ENCODE results near the gene HS3ST5. TPM values are rescaled to one million over a fixed set of nuclear protein-coding genes. Genes with fewer than 3 reads are reported as not detected.
"Not testable (repeated sequence)": the region's sequence is repeated elsewhere in the genome, so short reads cannot be mapped to it uniquely, and the experiment has no call there.

The HS3ST5 gene
- total RNA-seq, 1 experiment from 2014 or later = not detected

DNA sequence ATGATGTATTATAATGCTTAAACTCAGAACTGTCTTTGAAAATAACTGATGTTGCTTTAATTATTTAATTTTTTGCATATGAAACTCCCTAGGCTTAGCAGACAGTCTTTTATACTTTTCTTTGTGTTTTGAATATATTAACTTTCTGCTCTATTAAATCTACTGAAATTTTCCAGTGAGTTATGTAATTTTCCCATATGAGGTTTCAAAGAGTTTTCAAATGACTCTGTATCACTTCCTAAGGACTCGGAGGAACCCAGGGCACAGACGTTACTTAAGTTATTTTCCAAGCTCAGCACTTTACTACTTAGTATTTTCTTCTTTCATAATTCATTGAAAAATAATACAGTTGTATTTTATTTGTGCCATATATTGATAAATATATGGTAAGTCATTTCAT, 122.6 kb downstream of the HS3ST5 start:
- DNase-seq (ENCODE audit: low read depth, low spot score) (no peak), ATAC-seq (no peak)
- Histone ChIP-seq H3K9me2 (ENCODE audit: insufficient read depth) (no peaks in the 10 kb centered on the region), H4K20me1 (ENCODE audit: insufficient read depth) (no peaks in the 10 kb centered on the region), H3K36me3 (ENCODE audit: control insufficient read depth in 1 of 2, insufficient read depth in 2 of 2, low read length in 2 of 2) (no peaks in the 10 kb centered on the region), H2AFZ (ENCODE audit: low read depth, low read length, poor library complexity, severe bottlenecking) (no peak overlapping the region), H3K27me3 (ENCODE audit: insufficient read depth, low read length) (peaks cover 36% of the 10 kb centered on the region), H3K9ac (ENCODE audit: low read length) (no peak overlapping the region), H3K4me2 (ENCODE audit: low read length) (no peak overlapping the region), H3K27ac (ENCODE audit: low read depth, low read length) (no peak overlapping the region), H3K4me1 (ENCODE audit: control insufficient read depth in 1 of 2, insufficient read depth in 2 of 2, low read length in 2 of 2) (no peaks in the 10 kb centered on the region), H3K79me2 (ENCODE audit: insufficient read depth, low read length) (no peaks in the 10 kb centered on the region), H3K4me3 (replicated peaks in 1 of 2; ENCODE audit: low read depth in 1 of 2, low read length in 2 of 2) (no peak overlapping the region), H3K9me3 (ENCODE audit: control insufficient read depth in 1 of 2, insufficient read depth in 1 of 2, low read depth in 1 of 2, low read length in 2 of 2) (no peaks in the 10 kb centered on the region)
- ChIA-PET CTCF (interaction anchor here (1.1 kb wide), 1 partner anchor 112 kb away, joined by 3 read pairs; no protein-coding TSS in a partner anchor), RAD21 (ENCODE audit: low non-redundant PET in 1 of 2, low total read pairs in 2 of 2, uncharacterized antibody in 2 of 2, unreplicated experiment in 2 of 2) (no interaction called here), POLR2A (no interaction called here)
- no peak for TF ChIP-seq POLR2A (IDR thresholded peaks at IDR 0.05; ENCODE audit: borderline replicate concordance, extremely low read depth, insufficient read depth, insufficient read length)
- TF ChIP-seq, protein P1, sequence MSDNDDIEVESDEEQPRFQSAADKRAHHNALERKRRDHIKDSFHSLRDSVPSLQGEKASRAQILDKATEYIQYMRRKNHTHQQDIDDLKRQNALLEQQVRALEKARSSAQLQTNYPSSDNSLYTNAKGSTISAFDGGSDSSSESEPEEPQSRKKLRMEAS (IDR thresholded peaks at IDR 0.05) = no peak
- no peak for TF ChIP-seq ZFX (IDR thresholded peaks at IDR 0.05)
- no peak for TF ChIP-seq SIN3A (IDR thresholded peaks at IDR 0.05; ENCODE audit: low read depth)
- intact Hi-C loops (cut with micrococcal nuclease) = no loop called here
- no TSS peak for BruUV-seq (replicated peaks)

DNA sequence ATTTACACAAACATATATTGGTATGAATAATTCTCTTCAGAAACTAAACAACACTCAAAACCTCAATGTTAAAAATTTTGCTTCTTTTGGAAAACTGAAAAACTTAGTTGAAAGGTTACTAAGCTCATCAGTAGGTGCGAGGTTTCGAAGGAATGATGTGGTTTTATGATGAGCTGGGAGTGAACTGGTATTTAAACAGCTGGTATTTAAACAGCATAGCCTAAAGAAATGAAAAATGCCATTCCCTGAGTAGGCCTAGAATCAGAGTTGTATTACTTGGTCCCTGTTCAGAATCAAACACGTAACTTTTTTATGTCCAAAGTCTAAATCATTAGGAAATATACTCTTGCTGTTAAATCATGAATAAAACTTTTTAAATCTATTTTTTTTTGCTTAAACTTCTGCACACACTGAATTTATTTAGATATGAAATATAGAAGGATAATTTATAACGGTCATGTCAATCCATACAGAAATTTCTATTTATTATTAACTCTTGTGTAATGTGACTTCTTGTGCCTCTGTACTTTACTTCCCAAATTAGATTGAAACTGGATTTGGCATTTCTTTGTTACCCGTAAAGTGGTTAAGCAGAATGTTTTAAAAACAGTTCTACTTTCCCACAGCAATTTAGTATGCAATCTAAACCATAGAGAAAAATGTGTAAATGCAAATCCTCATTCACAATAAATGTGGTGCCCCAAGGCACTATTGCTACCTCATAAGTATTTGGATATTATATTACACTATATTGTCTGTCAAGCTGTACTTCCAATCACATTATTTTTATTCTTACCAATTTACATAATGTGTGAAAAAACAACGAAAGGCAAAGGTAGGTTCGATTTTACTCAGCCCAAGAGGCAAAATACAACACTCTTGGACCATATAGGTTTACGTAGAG, 124.1 kb downstream of the HS3ST5 start:
- Histone ChIP-seq H3K4me1 (ENCODE audit: control insufficient read depth in 1 of 2, insufficient read depth in 2 of 2, low read length in 2 of 2) (no peaks in the 10 kb centered on the region), H3K36me3 (ENCODE audit: control insufficient read depth in 1 of 2, insufficient read depth in 2 of 2, low read length in 2 of 2) (no peaks in the 10 kb centered on the region), H3K27ac (ENCODE audit: low read depth, low read length) (no peak overlapping the region), H4K20me1 (ENCODE audit: insufficient read depth) (no peaks in the 10 kb centered on the region), H3K79me2 (ENCODE audit: insufficient read depth, low read length) (no peaks in the 10 kb centered on the region), H3K9me3 (ENCODE audit: control insufficient read depth in 1 of 2, insufficient read depth in 1 of 2, low read depth in 1 of 2, low read length in 2 of 2) (no peaks in the 10 kb centered on the region), H3K4me3 (replicated peaks in 1 of 2; ENCODE audit: low read depth in 1 of 2, low read length in 2 of 2) (no peak overlapping the region), H3K9ac (ENCODE audit: low read length) (no peak overlapping the region), H2AFZ (ENCODE audit: low read depth, low read length, poor library complexity, severe bottlenecking) (no peak overlapping the region), H3K9me2 (ENCODE audit: insufficient read depth) (no peaks in the 10 kb centered on the region), H3K4me2 (ENCODE audit: low read length) (no peak overlapping the region), H3K27me3 (ENCODE audit: insufficient read depth, low read length) (peaks cover 36% of the 10 kb centered on the region)
- DNase-seq (ENCODE audit: low read depth, low spot score) (no peak), ATAC-seq (no peak)
- BruUV-seq (replicated peaks) = no TSS peak
- ChIA-PET CTCF (no interaction called here), POLR2A (no interaction called here), RAD21 (ENCODE audit: low non-redundant PET in 1 of 2, low total read pairs in 2 of 2, uncharacterized antibody in 2 of 2, unreplicated experiment in 2 of 2) (no interaction called here)
- no peak for TF ChIP-seq POLR2A (IDR thresholded peaks at IDR 0.05; ENCODE audit: borderline replicate concordance, extremely low read depth, insufficient read depth, insufficient read length)
- intact Hi-C loops (cut with micrococcal nuclease) = no loop called here

DNA sequence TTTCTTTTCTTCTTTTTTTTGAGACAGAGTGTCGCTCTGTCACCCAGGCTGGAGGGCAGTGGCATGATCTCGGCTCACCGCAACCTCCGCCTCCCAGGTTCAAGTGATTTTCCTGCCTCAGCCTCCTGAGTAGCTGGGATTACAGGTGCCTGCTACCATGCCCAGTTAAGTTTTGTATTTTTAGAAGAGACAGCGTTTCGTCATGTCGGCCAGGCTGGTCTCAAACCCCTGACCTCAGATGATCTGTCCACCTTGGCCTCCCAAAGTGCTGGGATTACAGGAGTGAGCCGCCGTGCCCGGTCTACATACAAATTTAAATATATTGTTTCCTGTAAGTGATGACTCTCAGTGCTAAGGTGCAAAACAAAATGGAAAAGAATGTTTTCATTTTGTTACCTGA, 124.8 kb downstream of the HS3ST5 start:
- H3K9me3 ChIP-seq (ENCODE audit: control insufficient read depth in 1 of 2, insufficient read depth in 1 of 2, low read depth in 1 of 2, low read length in 2 of 2); CTCF ChIA-PET; H3K79me2 ChIP-seq (ENCODE audit: insufficient read depth, low read length); POLR2A ChIA-PET; H4K20me1 ChIP-seq (ENCODE audit: insufficient read depth); H3K4me1 ChIP-seq (ENCODE audit: control insufficient read depth in 1 of 2, insufficient read depth in 2 of 2, low read length in 2 of 2); RAD21 ChIA-PET (ENCODE audit: low non-redundant PET in 1 of 2, low total read pairs in 2 of 2, uncharacterized antibody in 2 of 2, unreplicated experiment in 2 of 2); ATAC-seq; H3K36me3 ChIP-seq (ENCODE audit: control insufficient read depth in 1 of 2, insufficient read depth in 2 of 2, low read length in 2 of 2); intact Hi-C loops (cut with micrococcal nuclease); H2AFZ ChIP-seq (ENCODE audit: low read depth, low read length, poor library complexity, severe bottlenecking); H3K9ac ChIP-seq (ENCODE audit: low read length); H3K4me3 ChIP-seq (replicated peaks in 1 of 2; ENCODE audit: low read depth in 1 of 2, low read length in 2 of 2); DNase-seq (ENCODE audit: low read depth, low spot score); H3K9me2 ChIP-seq (ENCODE audit: insufficient read depth); H3K4me2 ChIP-seq (ENCODE audit: low read length); BruUV-seq (replicated peaks); H3K27ac ChIP-seq (ENCODE audit: low read depth, low read length): not testable (repeated sequence)
- peaks cover 36% of the 10 kb centered on the region for H3K27me3 ChIP-seq (ENCODE audit: insufficient read depth, low read length)

Measured in HCT116 (cell line).